GM19351 (cell line): Measurements from ENCODE around the gene SH3BP1.

Experiments
- ATAC-seq: cut with Tn5 transposase; IDR thresholded peaks from one replicate; pipeline ENCODE4 v1.9.1; 2021; ENCODE audit warnings: mild to moderate bottlenecking, moderate library complexity; ENCODE audit not compliant: unreplicated experiment

The SH3BP1 gene

DNA sequence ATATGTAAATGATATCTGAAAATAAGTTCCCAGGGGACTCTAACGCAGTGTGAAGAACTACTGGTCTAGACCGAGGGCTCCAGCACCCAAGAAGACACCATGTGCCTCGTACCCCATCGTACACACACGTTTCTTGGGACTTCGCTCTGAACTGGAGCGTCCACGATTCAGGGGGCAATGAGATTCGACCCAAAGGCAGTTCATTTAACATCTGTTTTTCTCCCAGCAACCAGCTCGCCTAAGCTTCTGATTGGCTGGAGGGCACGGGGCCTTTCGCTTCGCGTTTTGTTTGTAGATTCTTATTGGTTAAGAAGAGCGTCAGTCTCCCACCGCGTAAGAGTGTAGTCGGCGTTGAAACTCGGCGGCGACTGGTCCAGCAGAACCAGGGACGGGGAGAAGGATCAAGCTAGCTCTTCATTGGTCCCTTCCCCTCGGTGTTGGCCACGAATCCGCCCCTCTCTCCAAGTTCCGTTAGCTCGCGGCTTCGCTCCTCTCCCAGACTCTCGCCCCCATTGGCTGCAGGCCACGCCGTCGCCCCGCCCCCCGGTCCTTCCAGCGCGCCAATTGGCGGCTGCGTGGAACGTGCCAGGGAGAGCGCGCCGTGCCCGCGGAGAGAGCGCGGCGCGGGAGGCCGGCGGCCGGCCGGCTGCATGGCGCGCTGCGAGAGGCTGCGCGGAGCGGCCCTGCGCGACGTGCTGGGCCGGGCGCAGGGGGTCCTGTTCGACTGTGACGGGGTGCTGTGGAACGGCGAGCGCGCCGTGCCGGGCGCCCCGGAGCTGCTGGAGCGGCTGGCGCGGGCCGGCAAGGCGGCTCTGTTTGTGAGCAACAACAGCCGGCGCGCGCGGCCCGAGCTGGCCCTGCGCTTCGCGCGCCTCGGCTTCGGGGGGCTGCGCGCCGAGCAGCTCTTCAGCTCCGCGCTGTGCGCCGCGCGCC is 18.9 kb downstream of the SH3BP1 start, which contains the start of gene PDXP:
Gene PDXP (plus strand): TSS at position 591 of the 933 bp plus-strand sequence. CDS start 60 bp downstream, at position 651.
- peak; percentile 86 for ATAC-seq

DNA sequence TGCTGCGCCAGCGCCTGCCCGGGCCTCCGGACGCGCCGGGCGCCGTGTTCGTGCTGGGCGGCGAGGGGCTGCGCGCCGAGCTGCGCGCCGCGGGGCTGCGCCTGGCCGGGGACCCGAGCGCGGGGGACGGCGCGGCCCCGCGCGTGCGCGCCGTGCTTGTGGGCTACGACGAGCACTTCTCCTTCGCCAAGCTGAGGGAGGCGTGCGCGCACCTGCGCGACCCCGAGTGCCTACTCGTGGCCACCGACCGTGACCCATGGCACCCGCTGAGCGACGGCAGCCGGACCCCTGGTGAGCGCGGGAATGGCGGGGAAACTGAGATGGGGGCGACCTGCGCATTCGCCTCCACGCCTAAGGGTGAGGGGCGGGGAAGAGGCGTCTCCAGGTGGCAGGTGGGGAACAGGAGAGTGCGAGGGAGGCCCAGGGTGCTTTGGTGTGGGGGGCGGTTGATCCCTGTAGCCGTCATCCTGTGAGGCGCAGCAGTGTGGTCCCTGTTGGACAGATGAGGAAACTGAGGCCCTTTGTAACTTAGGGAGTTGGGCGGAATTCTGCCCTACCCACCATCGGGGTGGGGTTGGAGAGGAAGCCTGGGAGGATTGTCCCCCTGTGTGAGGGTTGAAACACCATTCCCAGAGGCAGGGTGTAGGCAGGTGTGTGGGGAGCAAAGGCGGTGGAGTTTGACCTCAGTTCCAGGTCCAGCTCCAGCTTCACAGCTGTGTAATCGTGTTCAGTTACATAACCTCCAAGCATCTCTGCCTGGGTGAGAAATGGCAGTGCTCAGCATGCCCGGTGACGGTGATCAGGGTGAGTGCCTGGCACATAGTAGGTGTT is 19.8 kb downstream of the SH3BP1 start:
- ATAC-seq = peak; percentile 20

DNA sequence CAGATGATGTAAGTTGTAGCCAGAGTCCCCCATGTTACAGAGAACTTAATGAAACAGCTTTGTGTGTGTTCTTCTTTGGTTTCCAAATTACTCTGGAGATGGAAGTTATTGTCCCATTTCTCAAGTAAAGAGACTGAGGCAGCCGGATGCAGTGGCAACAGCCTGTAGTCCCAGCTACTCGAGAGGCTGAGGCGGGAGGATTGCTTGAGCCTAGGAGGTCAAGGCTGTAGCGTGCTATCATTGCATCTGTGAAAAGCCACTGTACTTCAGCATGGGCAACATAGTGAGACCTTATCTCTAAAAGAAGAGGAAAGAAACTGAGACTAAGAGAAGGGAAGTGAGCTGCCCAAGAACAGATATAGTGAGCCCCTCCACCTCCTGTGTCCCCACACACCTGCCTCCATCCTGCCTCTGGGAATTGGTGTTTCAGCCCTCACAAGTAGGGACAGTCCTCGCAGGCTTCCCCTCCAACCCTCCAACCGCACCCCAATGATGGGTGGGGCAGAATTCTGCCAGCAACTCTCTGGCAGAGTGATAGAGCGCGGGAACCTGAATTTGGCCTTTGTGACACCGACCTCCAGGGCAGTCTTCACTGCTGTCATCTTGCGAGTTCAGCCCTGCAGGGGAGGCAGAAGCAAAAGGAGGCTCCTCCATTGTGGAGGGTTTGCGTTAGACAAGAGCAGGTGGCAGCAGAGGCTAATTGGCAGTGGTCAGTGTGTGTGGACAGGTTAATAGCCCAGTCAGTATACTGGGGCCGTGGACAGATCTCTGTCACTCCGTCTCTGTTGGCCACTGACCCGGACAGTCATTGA is 20.6 kb downstream of the SH3BP1 start:
- ATAC-seq = no peak

DNA sequence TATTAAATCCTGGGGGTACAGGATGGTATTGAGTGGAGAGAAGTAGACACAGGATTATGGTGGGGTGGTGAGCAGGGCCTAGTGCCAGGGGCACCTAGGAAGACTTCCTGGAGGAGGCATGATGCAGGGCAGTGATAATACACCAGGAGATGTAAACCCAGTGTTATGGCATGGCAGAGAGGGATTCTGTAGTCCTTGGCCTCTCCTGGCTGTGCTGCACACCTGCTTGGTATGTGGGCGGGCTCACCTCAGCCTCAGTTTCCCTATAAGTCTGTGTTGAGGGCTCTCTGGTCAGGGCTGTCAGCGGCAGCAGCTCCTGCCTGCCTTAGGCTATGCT is 21.2 kb downstream of the SH3BP1 start:
- no peak for ATAC-seq

DNA sequence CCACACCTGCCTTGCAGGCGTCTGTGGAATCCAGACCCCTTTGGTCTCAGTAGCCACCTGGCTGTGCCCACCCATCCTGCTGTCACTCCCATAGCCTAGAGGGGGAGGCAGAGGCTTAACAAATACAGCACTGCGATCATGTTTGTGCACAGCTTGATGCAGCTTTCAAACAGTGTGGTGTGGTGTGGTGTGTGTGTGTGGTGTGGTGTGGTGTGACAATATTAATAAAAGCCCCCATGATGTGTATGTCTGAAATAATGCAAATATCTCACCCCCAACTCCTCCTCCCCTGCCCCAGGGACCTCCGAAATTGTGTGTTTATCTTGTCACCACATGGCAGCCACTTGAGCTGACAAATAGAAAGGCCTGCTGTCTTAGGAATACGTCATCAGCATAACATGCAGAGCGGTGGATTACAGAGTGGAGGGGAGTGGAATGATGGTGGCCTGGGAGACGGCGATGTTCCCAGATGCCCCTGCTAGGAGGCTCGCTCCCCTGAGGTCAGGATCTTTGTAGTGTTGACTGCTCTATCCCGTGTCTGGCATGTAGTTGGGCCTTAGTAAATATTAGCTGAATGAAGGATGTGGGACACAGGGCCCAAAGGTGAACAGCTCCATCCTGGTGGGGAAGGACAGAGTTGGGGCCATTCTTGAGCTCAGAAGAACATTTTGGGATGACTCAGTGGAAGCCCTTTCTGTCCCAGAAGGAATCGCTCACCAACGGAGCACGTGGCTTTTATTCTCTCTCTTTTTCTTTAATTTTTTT is 21.9 kb downstream of the SH3BP1 start:
- no peak for ATAC-seq

DNA sequence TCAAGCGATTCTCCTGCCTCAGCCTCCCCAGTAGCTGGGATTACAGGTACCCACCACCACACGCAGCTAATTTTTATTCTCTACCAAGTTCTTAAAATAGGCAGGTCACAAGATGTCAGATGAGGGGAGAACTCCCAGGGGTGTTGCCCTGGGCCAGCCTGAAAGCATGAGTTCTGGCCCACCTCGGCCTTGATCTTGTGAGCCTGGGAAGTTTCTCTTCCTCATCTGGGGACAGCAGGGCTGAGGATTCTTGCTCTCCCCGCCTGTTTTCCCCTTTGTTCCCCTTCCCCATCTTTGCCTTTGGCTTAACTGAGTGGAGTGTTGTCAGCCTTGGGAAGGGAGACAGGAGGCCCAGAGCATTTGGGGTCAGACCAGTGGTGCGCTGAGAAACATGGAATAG is 22.6 kb downstream of the SH3BP1 start:
- ATAC-seq = no peak

DNA sequence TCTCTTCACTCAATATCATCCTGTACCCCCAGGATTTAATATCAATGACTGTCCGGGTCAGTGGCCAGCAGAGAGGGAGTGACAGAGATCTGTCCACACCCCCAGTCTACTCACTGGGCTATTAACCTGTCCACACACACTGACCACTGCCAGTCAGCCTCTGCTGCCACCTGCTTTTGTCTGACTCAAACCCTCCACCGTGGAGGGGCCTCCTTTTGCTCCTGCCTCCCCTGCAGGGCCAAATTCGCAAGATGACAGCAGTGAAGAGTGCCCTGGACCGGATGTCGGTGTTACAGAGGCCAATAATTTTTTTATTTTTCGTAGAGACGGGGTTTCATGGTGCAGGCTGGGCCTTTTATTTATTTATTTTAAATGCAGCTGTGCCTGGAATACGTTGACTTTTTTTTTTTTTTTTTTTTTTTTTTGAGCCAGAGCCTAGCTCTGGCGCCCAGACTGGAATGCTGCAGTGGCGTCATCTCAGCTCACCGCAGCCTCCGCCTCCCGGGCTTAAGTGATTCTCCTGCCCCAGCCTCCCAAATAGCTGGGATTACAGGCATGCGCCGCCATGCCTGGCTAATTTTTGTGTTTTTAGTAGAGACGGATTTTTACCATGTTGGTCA is 24.2 kb downstream of the SH3BP1 start:
- no peak for ATAC-seq

DNA sequence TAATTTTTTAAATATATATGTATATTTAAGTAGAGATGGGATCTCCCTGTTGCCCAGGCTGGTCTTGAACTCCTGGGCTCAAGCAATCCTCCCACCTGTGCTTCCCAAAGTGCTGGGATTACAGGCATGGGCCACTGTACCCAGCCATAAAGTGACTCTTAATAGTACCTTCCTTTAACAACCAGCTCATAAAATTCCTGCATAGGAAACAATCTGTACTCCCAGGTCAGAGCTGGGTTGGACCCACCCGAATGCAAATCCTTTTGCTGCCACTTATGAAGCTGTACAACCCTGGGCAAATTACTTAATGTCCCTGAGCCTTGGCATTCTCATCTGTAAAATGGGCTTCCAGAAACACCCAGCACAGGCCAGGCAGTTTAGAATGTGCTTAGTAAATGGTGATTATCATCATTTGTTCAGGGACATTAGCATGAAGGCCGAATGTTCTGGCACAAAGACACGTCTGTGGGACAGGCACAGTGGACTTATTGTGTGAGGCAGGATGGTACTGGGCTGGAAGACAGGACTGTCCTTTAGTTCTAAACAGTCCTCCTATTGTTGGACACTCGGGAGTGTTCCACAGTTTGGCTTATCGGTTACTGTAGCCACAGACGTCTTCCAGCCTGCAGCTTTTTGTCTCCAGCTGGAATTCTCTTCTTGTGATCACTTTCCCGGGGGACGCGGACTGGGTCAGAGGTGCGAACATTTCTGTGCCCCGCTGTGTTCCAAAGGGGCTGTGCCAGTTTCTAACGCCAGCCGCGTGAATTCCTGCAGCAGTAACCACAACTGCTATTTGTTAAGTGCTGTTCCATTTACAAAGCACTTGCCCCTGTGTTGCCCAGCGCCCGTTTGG is 25.0 kb downstream of the SH3BP1 start:
- no peak for ATAC-seq

DNA sequence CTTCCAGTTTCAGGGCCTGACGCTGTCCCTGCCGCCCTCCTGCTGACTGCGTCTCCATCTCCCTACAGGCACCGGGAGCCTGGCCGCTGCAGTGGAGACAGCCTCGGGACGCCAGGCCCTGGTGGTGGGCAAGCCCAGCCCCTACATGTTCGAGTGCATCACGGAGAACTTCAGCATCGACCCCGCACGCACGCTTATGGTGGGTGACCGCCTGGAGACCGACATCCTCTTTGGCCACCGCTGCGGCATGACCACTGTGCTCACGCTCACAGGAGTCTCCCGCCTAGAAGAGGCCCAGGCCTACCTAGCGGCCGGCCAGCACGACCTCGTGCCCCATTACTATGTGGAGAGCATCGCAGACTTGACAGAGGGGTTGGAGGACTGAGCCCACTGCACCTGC is 26.0 kb downstream of the SH3BP1 start:
- no peak for ATAC-seq

DNA sequence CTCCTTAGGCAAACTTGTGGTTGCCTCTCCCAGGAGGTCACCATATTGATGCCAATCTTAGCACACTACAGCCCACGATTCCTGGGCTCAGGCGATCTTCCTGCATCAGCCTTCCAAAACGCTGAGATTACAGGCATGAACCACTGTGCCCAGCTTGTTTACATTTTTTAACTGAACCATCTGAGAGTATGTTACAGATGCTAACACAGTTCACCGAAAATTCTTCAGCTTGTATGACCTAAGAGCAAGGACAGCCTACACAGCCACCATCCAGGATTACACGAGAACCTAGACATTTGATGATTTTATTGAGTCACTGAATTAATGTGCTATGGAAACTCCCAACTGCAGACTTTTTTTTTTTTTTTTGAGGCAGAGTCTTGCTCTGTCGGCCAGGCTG is 30.1 kb downstream of the SH3BP1 start:
- no peak for ATAC-seq

DNA sequence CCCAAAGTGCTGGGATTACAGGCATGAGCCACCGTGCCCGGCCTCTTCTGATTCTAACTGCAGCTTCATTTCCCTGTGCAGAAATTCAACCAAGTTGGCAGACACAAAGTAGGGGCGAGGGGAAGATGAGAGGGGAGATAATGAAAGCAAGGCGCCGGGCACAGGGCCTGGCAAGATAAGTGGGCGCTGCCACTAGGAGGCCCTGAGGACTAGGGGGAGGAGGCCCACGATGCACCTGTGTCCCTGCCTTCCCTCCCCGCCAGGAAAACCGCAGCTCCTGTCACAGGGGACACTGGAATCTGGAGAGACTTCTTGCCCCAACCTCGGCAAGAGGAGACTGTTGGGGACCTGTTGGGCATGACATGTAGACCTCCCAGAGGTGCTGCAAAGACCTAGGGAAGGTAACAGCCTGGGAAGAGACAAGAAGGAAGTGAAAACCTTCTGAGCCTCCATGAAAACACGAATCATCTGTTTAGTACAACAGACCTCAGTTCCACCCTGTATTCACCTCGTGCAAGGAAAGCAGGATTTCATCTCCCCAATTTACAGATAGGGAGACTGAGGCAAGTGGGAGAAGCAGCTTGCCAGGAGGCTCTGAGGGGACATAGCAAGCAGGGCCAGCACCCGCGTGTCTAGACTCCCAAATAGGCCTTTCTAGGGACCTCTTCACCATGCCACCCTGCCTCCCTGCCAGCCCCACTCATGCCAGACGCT is 32.9 kb downstream of the SH3BP1 start:
- ATAC-seq = no peak

DNA sequence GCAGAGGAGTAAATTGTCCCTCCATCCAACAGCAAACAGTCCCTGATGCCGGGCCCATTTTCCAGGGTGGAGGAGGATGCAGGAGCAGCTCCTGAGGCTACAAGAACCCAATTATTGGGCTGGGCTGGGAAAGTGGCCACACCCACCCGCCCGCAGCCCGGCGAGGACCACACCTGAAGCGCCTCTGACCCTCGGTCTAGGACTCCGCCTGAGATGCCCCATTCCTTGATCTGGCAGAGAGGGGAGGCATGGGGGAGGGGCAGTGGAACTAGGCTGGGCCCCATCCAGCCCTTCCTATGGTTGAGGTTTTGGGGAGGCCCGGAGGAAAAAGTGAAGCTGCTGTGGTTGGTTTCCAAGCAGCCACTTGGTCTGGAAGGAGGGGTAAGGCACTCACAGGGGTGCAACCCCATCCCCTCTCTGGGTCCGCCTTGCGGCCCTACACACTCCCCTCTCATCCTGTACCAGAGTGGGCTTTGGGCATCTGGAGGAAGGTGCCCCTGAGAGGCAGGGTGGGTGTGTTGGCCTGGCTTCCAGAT is 33.5 kb downstream of the SH3BP1 start:
- ATAC-seq = no peak

DNA sequence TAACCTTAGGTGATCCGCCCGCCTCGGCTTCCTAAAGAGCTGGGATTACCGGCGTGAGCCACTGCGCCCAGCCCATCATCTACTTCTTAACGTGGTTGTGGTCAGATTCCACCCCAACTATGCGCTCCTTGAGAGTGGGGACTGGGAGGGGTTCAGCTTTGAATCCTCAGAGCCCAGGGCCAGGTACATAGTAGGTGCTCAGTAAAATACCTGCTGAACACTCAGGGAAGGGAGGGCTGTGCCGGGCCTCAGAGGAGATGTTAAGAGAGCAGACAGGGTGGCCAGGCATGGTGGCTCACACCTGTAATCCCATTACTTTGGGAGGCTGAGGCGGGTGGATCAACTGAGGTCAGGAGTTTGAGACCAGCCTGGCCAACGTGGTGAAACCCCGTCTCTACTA is 34.8 kb downstream of the SH3BP1 start:
- ATAC-seq = no peak

DNA sequence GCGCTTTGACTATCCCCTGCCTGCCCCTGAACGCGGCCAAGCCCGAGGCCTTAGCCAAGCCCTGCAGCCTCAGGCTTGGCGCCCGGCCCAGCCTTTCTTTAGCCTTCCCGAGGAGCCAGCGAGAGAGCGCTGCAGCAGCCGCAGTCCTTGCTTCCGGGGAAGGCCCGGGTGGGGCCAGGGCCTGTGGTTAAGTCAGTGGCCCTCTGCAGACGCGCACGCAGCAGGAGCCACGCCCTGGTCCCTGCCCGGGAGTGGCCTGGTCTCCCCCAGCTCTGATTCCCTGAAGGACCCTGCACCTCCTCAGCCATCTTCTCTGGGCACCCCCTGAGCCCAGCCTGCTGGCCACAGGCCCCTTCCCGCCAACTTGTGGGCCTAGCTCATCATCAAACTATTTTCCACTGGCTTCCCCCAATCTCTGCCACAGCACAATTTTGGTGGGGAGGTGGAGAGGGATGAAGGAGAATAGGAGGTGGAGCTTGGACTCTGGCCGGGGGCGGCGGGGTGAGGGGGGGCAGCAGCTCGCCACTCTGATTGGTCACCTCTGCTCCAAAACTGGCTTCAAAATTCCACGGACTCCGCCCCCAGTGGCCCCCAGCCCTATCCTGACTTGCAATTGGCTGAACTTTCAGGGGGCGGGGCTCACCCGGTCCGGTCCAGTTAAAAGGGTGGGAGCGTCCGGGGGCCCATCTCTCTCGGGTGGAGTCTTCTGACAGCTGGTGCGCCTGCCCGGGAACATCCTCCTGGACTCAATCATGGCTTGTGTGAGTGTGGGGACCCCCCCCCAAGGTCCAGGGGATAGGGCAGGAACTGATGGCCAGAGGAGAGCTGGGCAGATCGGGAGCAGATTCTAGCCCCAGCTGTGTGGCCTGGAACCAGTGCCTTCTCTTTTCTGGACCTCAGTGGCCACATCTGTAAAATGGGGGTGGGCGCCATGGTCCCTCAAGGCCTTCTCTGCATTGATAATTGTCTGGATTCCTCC is 35.8 kb downstream of the SH3BP1 start, which contains the start of gene LGALS1:
Gene LGALS1 (plus strand): TSS at position 686 of the 979 bp plus-strand sequence. CDS start 67 bp downstream, at position 753.
- ATAC-seq = peak; percentile 53

DNA sequence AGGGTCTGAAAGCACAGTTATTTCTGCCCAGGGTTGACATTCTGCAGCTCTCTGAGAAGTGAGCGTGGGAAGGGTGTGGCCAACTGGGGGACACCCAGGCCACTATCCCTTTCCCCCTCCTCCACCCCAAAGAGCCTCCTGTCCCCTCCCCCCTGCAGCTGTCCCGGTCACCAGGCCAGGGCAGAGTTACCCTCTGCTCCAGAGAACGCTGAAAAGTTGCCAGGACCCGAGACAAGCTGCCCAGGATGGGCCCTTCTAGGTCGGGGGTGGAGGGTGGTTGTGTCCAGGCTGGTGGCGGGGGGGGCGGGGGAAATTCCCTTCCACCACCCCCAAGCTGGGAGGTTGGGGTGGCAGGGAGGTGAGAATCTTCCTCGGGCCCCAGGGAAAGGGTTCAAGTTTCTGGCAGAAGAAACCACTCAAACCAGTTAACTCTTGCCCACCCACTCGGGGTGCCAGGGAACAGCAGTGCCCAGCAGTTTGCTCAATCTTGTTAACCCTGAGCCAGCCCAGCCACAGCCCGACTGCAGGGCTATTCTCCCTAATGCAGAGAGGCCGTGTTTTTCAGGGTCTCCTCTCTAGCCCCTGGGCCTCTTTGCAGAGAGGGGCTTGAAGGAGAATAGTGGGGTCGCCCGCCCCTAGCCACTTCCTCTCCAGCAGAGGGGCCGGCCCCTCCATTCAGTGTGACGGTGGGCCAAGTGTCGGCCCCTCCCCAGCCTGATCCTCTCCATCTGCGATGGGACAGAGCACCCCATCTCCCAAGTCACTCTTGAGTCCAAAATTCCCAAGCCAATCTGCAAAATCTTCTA is 36.7 kb downstream of the SH3BP1 start:
- ATAC-seq = no peak
